Measurements from ENCODE around the gene RBM27.

GRCh38 chr5:146158255-146158654 lies 45.1 kb upstream of the RBM27 start:
- TF ChIP-seq CTCF (conservative IDR thresholded peaks at IDR 0.05): no peak
- TF ChIP-seq EZH2 (IDR thresholded peaks at IDR 0.05; ENCODE audit: low read depth): no peak
